ENCODE data around the gene TMEM40.

Gene TMEM40

GRCh38 chr3:12750658-12751071, 8.4 kb downstream of the TMEM40 start:
- ChIA-PET CTCF (no interaction called here), POLR2A (ENCODE audit: low non-redundant PET) (no interaction called here)
- DNase-seq (ENCODE audit: low spot score): no peak
- H3K27ac ChIP-seq: peak overlapping the region; percentile 75
- no peak for TF ChIP-seq CTCF (conservative IDR thresholded peaks at IDR 0.05; ENCODE audit: low read depth)

GRCh38 chr3:12750223-12750622, 8.8 kb downstream of the TMEM40 start:
- DNase-seq (ENCODE audit: low spot score): peak; percentile 52
- ChIA-PET CTCF (no interaction called here), POLR2A (ENCODE audit: low non-redundant PET) (no interaction called here)
- H3K27ac ChIP-seq: peak overlapping the region; percentile 75
- TF ChIP-seq CTCF (conservative IDR thresholded peaks at IDR 0.05; ENCODE audit: low read depth): no peak

GRCh38 chr3:12748477-12748876, 10.6 kb downstream of the TMEM40 start:
- no peak for DNase-seq (ENCODE audit: low spot score)
- no peak for TF ChIP-seq CTCF (conservative IDR thresholded peaks at IDR 0.05; ENCODE audit: low read depth)
- ChIA-PET CTCF (no interaction called here), POLR2A (ENCODE audit: low non-redundant PET) (no interaction called here)
- no peak overlapping the region for H3K27ac ChIP-seq

- TF ChIP-seq CTCF (conservative IDR thresholded peaks at IDR 0.05; ENCODE audit: low read depth): no peak
- H3K27ac ChIP-seq: no peak overlapping the region
- DNase-seq (ENCODE audit: low spot score): no peak
- CTCF ChIA-PET: interaction anchor here (0.6 kb wide), 1 partner anchor 83 kb away, joined by 3 read pairs; no protein-coding TSS in a partner anchor
- POLR2A ChIA-PET (ENCODE audit: low non-redundant PET): no interaction called here
Observed at GRCh38 chr3:12746419-12746818, 12.6 kb downstream of the TMEM40 start.

- CTCF ChIA-PET: no interaction called here
- POLR2A ChIA-PET (ENCODE audit: low non-redundant PET): no interaction called here
- no peak for TF ChIP-seq CTCF (conservative IDR thresholded peaks at IDR 0.05; ENCODE audit: low read depth)
- DNase-seq (ENCODE audit: low spot score): no peak
- H3K27ac ChIP-seq: no peak overlapping the region
Observed at GRCh38 chr3:12744326-12744725, 14.7 kb downstream of the TMEM40 start.

GRCh38 chr3:12743583-12743982, 15.5 kb downstream of the TMEM40 start:
- no peak overlapping the region for H3K27ac ChIP-seq
- CTCF ChIA-PET: no interaction called here
- no peak for TF ChIP-seq CTCF (conservative IDR thresholded peaks at IDR 0.05; ENCODE audit: low read depth)
- no peak for DNase-seq (ENCODE audit: low spot score)
- POLR2A ChIA-PET (ENCODE audit: low non-redundant PET): no interaction called here

Data from RWPE1 (cell line).